GM21576 (cell line): ENCODE results near the gene ABR.

Source experiments
- ATAC-seq: cut with Tn5 transposase; IDR thresholded peaks from one replicate; pipeline ENCODE4 v1.9.1; 2021; ENCODE audit warnings: mild to moderate bottlenecking, moderate library complexity; ENCODE audit not compliant: unreplicated experiment

The ABR gene

DNA sequence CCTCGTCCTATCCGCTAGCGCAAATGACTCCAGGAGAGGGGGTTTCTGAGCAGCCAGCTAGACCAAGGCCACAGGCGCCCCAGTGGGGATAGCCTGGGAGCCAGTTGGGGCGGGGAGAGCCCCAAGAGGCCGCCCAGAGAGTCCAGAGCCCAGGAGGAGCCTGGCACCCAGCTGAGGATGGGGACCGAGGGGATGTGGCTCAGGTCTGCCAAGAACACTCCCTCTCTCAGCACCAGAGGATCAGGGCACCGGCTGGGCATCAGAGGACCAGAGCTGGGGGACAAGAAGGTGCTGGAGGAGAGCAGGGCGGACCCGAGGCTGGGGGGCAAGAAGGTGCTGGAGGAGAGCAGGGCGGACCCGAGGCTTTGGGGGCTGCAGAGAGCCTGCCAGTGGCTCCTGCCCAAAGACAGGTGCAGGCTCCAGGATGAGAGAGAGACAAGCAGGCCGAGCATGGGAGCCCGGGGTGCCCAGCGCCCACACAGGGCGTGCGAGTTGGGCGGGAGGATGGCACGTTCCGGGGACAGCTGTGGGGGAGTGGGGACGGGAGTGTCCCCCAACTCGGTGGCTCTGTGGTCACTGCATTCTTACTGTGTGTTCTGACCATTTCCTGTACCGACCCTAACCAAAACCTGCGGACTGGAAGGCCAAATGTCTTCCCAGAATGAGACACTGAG, 143.5 kb downstream of the ABR start:
- ATAC-seq, result no peak

DNA sequence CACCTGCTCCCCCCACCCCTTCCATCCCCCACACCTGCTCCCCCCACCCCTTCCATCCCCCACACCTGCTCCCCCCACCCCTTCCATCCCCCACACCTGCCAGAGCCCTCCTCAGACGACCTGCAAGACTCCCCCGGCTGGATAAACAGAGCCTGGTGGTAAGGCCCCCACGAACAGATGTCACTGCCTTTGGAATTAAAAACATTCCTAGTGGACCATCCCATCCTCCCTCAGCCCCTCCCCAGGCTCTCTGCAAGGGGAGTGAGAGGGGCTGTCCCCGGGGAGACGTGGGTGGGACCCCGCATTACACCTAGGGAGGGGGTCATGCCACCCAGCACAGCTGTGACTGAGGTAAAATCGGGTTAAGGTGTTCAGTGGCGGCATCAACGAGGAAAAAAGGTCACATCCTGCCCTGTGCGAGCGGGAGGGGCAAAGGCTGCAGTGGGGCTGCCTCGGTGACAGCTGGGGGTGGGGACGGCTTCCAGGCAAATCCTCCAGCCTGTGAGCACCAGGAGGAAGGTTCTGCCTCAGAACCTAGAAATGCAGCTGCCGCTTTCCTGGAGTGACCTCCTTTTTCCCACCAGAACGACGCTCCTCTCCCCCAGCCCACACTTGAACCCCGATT, 144.1 kb downstream of the ABR start:
- ATAC-seq, result no peak

DNA sequence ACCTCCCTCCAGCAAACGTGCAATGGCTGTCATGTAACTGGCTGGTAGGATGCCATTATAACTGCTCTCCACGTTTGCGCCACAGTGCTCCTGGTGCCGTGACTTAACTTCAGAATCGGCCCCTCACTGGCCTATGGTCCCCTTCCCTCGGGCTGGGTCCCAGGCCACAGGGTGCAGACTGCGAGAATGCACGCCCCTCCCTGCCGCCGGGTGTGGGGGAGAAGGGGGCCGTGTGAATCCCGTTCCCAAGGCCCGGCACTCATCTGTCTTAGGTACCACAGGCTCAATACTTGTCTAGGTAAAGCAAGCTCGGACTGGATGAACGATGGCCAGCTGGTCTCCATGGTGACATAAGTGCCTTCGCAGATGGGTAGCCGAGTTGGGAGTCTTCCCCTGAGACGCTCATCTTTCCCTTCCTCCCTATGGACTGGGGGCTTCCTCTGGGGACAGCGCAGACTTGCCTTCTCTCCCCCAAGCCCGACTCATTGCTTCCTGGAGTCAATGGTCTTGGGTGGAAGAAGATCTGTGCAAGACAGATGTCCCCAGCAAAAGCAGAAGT, 145.1 kb downstream of the ABR start:
- no peak for ATAC-seq

DNA sequence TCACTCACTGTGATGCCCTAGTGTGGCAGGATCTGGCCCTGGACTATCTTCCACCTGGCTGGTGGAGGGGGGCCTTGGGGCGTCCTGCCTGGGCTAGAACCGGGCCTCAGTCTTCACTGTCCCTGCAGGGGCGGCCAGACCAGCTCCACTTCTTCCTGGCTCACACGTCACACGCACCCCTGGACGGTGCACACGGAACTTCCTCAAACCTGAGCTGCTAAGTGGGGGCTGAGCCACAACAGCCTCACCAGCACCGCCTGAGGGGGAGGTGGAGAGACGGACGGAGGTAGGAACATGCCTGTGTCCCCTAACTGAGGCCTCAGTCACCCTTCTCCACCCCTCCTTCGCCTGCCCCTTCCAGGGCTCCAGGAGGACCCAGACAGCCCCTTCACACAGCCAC, 146.3 kb downstream of the ABR start:
- ATAC-seq, result no peak

DNA sequence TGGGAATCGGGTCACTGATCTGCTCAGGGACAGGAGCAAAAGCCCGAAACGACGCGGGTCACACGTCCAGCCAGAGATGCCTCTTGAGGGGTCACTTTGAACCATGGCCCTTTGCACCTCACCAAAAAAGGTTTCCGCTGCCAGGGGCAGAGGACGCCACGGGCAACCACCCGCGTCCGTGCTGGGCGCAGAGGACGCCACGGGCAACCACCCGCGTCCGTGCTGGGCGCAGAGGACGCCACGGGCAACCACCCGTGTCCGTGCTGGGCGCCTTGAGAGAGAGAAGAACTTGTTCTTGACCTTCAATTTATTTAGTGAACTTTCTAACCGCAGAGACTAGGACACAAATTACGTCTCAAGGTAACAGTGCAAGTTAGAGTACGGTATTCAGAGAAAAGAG, 147.4 kb downstream of the ABR start:
- ATAC-seq, result no peak

DNA sequence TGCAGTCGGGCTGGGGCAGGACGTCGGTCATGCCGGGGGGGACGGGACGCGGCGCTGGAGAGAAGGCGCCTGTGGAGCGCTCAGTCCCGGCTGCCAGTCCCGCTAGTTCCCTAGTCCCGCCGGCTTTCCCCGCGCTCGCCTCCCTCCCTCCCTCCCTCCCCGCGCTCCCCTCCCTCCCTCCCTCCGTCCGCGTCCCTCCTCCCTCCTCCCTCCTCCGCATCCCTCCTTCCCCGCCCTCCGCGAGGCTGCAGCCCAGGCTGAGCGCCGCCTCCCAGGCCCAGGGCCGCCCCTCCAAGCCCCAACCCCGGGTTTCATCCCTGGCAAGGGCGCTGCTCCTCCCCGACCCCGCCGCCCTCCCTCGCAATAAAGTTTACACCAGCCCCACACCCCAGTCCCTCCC, 148.1 kb downstream of the ABR start:
- ATAC-seq, result no peak

DNA sequence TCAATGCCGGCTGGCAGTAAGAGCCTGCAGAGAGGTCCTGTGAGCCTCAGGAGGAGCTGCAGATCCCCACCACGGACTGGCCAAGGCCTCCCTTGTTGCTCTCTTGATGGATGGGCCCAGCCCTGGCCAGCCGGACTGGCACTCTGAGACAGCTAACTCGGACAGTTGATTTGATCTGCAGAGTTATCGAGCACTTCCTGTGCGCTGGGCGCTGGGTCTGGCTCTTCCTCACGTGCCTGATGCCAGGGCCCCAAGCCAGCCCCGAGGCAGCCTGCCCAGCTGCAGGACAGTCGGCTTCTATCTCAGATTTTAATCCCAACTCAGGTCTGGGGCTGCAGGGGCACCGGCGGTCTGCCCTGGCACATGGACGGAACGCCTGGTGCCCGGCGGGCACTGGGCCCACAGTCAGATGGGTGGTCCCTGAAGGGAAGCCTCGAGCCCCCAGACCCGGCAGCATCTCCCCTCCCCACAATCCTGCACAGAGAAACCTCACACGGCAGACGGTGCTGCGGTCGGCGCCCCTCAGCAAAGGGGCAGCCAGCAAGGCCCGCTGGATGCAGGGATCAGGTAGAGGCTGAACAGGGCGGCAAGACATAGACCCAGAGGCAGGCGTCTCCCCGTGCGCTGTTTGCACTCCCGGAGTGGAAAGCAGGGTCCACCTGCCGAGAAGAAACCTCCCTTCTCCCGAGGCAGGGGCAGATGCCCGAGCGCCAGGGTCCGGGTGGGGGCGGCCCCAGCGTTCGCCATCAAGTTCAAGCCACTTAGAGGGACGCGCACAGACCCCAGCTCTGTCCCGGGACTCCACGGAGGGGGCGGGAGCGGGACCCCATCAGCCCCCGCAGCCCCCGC, 148.9 kb downstream of the ABR start:
- no peak for ATAC-seq

DNA sequence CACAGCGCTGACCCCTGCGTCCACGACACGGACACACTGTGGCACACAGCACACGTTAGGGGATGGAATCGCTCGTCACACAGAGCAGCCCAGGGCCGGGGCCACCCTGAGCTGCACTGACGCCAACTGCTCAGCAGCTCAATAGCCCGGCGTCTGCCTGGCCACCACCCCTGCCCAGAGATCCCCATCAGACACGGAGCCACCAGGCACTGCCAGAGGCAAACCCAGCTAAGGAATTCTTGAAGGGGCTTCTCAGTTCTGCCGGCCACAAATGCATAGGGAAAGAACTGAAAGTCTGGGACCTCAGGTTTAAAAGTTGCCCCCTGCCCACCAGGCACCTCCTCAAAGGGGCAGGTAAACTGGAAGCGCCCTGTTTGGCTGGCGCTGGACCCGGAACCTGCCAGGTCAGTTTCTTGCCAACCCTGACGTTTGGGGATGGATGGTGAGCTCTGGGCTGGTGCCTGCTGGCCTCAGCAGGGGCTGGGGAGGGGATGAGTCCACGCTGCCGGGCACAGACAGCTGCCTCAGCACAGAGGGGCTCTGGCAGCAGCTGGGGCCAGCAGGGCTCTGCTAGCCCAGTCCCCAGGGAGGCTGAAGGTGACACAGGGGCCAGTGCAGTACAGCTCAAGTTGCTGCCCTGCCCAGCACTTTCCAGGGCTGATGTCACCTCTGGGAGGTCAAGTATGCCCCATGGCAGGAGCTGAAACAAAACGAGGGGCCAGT, 149.7 kb downstream of the ABR start:
- no peak for ATAC-seq

DNA sequence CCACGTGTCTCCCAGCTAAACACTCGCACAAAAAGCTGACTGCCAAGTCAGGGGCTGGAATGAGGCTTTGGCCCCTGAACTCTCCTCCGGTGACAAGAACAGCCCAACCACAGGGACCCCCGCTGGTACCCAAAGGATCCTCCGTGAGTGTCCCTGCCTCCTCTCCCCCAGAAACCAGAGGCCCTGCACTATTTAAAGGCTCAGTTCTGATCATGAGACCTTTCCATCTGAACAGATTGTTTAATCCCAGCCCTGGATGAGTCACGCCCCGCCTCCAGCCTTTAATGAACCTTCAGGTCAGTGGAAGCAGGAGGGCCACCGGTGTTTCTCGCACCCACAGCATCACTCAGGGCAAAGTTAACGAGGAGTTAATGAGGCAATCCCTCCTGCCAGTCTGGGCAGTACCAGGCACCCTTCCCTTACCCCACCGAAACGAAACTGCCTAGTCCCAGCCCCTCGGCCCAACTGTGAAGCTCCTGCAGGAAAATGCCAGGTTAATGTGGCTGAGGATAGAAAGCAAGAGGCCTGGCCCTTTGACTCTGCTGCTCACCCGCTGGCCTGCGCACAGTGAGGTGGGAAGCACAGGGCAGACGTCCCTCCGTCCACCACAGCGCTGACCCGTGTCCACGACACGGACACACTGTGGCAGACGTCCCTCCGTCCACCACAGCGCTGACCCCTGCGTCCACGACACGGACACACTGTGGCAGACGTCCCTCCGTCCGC, 150.4 kb downstream of the ABR start:
- no peak for ATAC-seq

DNA sequence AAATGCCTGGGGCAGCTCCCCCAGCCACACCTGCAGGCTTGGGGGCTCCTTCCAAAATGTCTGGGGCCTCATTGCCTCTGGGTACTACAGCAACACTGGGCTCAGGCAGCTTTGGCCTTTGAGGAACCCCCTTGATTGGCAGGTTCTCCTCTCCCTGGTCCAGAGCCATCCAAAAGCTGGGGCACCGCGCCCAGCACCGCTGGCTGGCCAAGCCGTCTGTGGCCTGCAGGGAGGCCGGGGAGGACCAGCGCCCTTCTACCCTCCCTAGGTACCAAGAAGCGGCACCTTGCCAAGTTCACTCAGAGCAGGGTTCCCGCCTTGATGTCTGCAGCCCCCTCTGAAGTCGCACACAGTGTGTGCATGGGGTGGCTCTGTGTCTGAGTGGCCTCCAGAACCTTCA, 152.7 kb downstream of the ABR start:
- no peak for ATAC-seq

DNA sequence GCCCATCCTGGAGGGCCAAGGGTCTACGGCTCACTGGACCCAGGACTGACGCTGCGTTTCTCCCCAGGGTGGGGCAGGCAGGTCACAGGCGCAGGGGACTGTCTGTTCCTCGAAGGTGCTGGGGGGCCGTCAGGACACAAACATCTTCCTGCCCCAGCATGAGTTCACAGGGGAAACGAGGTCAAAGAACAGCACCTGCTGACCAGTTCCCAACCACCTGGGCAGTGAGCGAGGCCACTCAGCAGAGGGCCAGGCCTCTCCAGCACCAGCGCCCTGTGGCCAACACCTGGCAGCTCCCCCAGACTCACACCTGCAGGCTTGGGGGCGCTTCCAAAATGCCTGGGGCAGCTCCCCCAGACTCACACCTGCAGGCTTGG, 153.2 kb downstream of the ABR start:
- no peak for ATAC-seq

DNA sequence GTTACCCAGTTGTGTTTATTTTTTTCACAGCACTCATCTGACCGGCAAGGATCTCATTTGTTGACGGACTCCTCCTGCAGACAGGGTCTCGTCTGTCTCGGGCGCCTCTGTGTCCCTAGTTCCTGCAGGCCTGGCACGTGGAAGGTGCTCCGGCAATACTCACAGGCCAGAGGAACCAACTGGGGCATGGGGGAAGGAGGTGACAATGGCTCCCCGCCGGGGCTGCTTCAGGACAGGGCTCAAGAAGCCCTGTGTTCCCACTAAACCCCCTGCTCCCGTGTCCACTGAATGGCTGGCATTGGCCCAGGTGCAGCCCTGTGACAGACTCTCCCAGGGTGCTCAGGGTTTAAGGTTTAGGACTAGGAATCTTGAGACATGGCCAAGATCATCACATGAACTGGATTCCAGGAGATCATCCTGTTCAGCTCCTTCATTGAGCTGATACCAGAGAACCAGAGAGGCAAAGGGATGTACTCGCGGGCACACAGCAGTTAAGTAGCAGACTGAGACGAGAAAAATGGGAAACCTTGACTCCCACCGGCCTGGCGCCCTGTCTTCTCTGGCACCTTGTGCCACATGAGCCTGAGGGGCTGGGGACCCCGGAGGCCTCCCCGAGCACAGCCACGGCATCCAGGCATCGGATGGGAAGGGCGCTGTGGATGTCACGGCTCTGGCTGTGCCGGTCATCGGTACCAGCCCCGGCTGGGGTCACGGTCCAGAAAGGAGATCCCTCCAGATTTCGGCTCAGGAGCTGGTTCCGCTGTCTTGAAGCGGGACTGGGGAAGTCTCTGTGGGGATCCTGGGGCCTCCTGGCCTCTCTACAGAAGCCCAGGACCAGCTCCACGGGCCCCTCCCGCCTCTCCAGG, 153.8 kb downstream of the ABR start:
- no peak for ATAC-seq

DNA sequence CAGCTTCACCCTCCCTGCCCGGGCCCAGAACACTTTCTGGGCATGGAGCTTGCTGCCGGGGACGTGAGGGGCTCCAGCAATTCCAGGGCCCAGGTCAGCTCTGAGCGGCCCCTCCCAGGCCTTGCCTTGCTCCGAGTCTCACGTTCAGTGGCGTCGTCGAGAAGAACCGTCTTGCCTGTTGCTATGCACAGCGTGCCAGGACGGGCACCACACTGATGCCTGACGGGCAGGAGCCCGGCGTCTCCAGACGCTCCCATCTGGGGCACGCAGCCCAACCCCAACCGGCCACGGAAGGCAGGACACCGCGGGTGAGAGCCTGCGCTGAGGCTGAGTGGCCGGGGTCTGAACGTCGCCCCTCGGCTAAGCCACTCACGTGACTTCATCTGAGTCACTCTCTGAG, 155.7 kb downstream of the ABR start:
- ATAC-seq, result no peak

DNA sequence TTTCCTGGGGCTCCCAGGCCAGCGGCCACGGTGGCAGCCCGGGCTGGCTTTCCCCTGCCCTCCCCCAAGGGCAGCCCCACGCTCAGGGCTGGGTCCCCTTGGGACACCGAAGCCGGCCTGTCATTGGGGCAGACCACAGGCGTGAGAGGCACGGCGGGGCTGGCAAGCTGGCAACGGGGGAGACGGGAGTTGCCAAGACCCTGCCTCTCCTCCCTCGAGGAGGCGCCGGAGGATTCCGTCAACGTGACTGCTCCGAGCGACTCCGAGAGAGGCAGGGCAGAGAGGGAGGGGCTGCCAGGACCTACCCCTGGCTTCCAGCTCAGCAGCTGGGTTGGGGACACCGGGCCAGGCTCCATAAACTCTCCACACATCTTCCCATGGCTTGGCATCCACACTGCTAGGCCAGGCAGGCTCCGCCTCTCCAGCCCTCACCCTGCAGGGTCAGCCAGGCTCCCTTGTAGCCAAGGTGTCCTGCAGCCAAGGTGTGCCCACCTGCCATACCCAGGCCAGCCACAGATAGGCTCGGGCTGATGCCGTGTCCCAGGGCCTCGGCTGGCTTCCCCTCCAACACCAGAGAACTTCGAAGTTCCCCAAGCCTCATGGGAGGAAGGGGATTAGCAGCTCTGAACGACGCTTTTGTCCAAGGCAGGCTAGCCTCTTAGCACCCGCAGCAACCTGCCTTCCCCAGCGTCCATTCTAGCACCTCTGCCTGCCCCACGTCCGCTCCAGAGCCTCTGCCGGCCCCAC, 157.3 kb downstream of the ABR start:
- no peak for ATAC-seq

DNA sequence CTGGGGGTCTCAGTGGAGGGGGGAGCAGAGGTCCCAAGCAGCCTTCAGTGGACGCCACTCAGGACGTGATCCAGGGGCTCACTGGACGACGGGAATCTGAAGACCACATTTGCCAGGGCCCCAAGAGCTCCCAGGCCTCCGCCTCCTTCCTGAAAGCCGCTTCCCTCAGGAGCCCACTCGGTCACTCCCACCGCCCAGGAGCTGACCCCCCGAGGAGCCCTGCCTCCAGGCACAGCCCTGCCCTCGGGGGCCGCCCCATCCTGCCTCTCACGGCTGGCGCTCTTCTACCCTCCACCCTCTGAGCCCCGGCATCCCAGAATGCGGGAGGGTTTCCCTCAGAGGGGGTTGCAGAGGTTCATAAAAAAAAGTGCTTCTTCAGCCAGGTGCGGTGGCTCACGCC, 158.6 kb downstream of the ABR start:
- no peak for ATAC-seq

DNA sequence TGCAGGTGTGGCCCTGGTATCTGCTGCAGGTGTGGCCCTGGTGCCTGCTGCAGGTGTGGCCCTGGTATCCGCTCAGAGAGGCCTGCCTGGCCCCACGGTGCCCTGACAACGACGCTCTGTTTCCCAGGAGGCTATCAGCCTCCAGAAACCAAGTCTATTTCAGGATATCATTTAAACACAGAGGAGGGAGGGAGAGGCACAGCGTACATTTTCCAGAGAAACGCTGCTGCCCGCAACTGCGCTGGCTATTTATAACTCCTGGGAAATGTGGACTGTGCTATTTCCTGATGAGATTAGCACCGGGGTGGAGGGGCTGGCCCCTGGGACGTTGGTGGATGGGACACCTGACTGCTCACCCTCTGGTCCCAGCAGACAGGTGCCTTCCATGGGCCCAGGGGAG, 160.3 kb downstream of the ABR start:
- no peak for ATAC-seq

DNA sequence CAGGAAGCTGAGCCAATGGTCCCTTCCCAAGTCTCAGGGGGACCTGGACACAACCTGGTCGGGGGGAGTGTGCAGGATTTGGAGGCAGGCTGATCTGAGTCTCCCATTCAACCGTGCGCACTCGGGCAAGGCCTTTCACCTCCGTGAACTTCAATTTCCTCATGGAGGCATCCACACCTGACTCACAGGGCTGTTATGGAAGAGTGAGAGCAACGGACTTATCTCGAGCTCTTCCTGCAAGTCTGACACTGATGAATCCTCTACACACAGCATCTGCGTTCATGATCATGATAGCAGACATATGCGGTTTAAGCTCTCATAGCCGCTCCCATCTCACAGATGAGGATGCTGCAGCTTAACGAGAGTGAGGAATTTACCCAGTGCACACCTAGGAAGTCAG, 161.2 kb downstream of the ABR start:
- ATAC-seq, result no peak

DNA sequence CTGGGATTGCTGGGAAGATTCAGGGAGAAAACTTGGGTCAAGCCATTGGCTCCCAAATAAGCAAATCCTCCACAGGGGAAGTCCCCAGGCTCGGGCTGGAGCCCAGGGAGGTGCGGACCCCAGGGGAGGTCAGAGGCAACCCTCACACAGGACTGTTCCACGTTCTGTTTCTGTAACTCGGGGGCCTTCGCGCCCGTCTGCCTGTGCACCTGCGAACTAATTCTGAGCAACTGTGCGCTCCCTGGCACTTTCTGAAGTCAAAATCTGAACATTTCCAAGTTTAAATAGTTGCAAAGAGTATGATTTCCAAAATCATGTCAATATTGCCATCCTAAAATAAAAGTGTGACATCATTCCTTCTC, 166.1 kb downstream of the ABR start:
- no peak for ATAC-seq
